GM21737 (cell line): ENCODE results near the gene CALHM6.

ENCODE experiments used
- ATAC-seq: cut with Tn5 transposase; IDR thresholded peaks from one replicate; pipeline ENCODE4 v1.9.1; 2021; ENCODE audit warnings: mild to moderate bottlenecking, moderate library complexity; ENCODE audit not compliant: unreplicated experiment

The CALHM6 gene

GRCh38 chr6:116461331-116461931, at the start of gene CALHM6:
CALHM6 (plus strand) TSS chr6:116461375; CDS start chr6:116461930, 555 bp downstream.
- no peak for ATAC-seq

DNA sequence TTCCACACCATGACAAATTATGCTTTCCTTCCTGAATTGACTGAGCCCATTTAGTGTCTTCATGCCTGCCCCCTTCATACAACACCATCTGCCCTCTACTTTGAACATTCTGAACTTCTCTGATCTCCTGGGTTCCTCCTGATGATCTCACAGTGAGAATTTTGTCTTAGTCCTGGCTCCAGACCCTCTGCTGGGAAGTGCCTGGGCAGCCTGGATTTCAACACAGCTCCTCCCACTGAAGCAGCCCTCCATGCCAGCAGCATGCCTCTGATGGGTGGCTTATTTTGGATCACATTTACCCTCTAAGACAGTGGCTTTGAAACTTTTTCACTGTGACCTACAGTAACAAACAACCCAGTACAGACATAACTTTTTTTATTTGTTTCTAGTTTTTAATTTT, 48.9 kb upstream of the CALHM6 start:
- no peak for ATAC-seq

DNA sequence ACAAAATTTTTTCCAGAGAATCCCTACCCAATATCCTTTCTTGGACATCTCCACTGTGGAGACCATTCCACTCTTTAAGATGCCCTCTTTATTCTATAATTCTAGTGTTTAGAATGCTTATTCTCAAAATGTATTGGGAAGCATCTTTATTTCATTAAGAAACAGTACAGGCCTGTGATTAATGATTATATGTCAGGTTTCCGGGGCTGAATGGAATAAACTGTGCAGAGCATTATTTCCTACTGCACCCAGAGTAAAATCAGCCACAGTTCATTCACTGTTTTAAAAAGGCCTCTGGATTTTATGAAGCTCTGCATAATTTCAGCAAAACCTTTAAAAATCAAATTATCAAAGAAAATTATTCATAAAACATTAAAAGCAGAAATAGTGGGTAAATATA, 47.8 kb upstream of the CALHM6 start:
- no peak for ATAC-seq

GRCh38 chr6:116417661-116418060, 43.5 kb upstream of the CALHM6 start:
- no peak for ATAC-seq

DNA sequence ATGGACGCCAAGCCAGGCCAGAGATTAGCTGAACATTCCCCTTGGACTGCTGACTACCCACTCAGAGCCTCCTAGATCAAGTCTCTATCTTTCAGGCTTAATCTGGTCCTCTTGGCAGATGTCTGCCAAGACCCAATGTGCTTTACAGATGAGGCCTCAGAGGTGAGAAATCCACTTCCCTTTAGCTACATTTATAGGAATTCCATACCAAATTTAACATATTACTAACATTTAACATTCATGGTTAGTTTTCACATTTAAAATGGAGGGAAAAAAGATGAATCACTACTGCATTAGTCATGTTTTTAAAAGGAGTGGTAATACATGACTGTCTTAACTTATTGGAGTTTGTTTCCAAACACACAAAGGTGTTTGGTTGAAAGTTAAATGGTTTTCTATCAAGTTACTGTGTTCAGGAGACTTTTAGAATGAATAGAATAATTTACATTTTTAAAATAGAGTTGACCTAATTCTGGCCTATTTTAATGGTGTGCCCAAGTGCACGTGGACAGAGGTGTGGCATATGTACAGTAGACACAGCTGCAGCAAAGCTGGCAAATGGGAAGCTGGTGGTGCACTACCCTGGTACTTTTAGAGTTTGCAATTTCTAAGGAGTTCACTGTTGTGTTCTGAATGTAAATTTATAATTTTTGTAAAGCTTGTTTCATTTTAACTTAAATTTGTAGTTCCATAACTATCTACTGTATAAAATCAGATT, 41.9 kb upstream of the CALHM6 start:
- no peak for ATAC-seq

- ATAC-seq = no peak
Observed at GRCh38 chr6:116420341-116420740, 40.8 kb upstream of the CALHM6 start.

DNA sequence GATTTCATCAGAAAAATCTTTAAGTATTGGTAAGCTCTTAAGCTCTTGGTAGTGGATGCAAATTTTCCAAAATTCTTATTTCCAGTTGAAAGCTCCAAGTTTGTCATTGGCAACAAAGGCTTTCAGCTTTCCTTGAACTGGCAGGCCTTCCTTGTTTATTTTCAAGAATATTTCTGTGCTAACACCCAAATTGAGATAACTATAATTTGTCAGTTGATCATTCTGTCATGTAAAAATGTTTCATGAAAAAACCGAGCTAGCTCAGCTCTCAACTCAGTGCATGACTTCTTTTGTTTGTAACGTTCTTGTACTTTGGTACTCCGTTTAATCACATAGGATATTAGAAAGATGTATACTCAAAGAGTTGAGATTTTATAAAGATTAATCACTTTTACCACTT, 38.9 kb upstream of the CALHM6 start:
- ATAC-seq = no peak

DNA sequence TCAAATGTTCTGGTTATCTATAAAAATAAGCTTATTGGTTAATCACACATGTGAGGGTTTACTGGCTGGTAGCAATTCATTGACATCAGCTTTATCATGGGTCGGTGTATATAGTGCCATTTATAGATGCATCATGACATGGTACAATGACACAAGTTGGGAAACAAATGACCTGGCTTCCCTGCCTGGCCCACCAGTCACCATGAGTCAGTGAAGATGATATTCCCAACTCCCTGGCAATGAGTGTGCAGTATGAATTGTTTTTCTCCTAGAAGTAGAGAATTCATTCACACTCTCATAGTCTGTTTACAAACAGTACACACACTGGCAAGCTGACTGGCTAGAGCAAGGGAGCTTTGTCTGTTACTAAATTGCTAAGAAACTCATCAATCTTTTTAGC, 37.2 kb upstream of the CALHM6 start:
- no peak for ATAC-seq

- no peak for ATAC-seq
Observed at GRCh38 chr6:116426551-116426950, 34.6 kb upstream of the CALHM6 start.

DNA sequence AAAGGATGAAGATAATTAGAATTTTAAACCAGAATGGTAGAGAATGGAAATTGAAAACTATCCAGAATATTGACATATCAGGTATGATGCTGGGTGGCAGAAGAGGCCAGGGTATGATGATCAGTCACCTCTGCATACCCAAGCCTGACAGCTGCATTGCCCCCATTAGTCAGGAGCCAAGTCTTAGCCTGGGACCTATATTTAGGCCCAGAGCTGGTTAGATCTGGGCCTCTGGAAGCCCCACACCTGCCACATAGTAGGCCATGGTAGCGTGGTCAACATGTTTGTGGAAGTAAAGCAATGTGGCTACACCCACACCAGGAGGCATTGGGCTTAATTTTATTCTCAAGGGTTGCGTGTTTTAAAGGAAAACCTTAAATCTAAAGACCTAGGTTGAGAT, 32.1 kb upstream of the CALHM6 start:
- no peak for ATAC-seq

DNA sequence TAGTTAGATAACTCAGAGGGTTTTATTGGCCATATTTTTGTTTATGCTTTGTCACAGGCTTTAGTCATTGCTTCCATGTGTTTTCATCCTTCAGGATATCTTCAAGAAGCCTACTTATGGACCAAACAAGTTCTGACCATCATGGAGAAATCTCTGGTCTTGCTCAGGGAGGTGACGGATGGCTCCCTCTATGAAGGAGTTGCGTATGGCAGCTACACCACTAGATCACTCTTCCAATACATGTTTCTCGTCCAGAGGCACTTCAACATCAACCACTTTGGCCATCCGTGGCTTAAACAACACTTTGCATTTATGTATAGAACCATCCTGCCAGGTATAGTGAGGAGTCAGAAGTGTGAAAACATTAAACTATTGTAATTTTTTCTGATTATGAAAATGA, 30.3 kb upstream of the CALHM6 start:
- ATAC-seq = no peak

DNA sequence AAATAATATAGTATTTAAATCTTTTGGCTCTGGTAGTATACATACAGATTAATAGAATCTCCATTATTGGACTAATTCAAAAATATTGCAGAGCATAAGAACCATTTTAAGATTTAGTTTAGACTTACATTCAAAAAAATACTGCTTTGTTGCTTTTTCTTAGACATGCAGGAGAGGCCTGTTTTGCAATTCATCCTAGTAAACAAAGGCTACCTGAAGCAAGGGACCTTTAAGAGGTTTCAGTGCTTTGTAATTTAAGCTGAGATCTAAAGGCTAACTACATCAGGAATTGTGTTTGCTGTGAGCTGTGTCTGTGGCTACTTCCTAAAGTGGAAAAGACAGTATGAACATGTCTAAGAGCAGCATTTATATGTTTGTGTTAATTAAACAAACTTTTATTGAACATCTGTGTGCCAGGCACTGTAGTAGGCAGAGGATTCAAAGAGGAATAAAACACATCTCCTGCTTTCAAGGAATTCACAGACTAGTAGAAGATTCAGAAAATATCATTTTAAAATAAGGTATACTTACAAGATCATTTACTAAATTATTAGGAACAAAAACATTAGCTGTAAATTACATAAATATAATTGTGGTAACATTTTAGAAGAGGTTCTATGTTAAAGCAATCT, 29.1 kb upstream of the CALHM6 start:
- no peak for ATAC-seq

DNA sequence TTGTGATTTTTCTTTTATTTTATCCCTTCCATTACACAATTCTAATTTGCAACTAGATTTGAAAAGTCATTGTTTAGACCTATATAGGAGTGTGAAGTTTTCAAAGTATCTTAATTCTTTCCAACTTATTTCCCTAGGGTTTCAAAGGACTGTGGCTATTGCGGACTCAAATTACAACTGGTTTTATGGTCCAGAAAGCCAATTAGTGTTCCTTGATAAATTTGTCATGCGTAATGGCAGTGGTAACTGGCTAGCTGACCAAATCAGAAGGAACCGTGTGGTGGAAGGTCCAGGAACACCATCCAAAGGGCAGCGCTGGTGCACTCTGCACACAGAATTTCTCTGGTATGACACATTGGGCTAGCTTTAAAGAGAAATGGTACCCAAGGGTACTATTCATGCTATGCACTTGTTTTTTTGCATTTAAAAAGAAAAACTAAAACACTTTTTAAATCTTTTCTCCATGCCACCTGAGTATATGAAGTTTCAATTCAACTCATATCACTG, 27.9 kb upstream of the CALHM6 start:
- no peak for ATAC-seq

DNA sequence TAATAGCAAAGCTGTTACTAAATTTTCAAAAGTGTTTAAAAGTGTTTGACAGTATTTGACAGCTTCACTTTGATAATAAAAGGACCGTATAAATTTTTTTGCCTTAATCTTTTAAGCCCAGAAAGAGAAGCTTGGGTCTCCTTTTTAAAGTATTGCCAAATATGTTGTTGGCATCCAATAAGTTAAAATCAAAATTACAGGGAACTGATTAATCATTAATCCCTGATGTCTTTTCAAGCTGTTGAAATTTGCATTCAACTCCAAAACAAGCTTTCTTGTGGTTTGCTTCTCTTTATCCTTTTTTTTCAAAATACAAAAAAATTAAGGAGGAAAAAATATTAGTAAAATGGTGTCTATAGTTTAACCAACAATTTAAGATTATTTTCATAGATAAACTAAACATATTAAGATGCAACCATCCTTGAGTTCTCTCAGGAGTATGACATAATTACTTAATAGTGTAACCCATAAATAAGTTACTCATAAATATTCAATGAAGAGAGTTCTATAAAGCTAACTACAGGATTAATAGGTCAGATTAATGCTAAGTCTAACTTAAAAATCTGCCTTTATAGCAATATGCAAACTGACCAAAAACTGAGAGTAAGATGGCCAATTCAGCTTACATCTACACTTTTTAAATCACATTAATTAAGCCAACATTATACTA, 27.0 kb upstream of the CALHM6 start:
- ATAC-seq = no peak

DNA sequence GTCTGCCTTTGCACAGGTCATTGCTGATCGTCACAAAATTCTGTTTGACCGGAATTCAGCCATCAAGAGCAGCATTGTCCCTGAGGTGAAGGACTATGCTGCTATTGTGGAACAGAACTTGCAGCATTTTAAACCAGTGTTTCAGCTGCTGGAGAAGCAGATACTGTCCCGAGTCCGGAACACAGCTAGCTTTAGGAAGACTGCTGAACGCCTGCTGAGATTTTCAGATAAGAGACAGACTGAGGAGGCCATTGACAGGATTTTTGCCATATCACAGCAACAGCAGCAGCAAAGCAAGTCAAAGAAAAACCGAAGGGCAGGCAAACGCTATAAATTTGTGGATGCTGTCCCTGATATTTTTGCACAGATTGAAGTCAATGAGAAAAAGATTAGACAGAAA, 24.6 kb upstream of the CALHM6 start:
- no peak for ATAC-seq

DNA sequence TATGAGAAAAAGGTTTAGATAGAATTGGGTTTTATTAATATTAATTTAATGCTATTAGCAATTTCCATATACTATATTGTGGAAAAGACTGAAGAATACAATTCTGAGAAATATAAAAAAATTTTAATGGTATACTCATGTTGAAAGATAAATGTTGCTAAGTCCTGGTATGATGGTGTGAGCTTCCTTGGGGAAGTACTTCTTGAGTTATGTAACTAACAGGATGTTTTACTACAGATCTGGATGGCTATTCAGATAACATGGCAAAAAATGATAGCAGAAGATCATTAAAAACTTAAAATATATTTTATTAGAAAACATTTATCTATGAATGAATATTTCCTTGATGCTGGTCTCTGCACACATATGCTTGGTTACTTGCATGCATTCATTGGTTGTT, 23.5 kb upstream of the CALHM6 start:
- no peak for ATAC-seq

GRCh38 chr6:116438590-116439448, 22.4 kb upstream of the CALHM6 start:
- ATAC-seq = no peak

- ATAC-seq = no peak
Observed at GRCh38 chr6:116439522-116440051, 21.6 kb upstream of the CALHM6 start.

GRCh38 chr6:116443105-116443504, 18.1 kb upstream of the CALHM6 start:
- no peak for ATAC-seq

- no peak for ATAC-seq
Observed at GRCh38 chr6:116444092-116444491, 17.1 kb upstream of the CALHM6 start.
